Right hindlimb (tissue), 1 donor: ENCODE results near the gene FAM20C.
"Not testable (repeated sequence)": the region's sequence is repeated elsewhere in the genome, so short reads cannot be mapped to it uniquely, and the experiment has no call there.

Source experiments
- DNase-seq: peaks from one replicate; pipeline ENCODE4 v3.0.0-alpha.2; 2018

The FAM20C gene

GRCh38 chr7:261341-262250 lies 69.2 kb downstream of the FAM20C start:
- no peak for DNase-seq

GRCh38 chr7:262251-262572 lies 69.8 kb downstream of the FAM20C start:
- DNase-seq = no peak

- not testable (repeated sequence) for DNase-seq
These were observed 70.4 kb downstream of the FAM20C start for GRCh38 chr7:262631-263311.

GRCh38 chr7:263483-264351 lies 71.3 kb downstream of the FAM20C start:
- DNase-seq = not testable (repeated sequence)

- DNase-seq = no peak
These were observed 72.3 kb downstream of the FAM20C start for GRCh38 chr7:264541-265191.

- no peak for DNase-seq
These were observed 73.0 kb downstream of the FAM20C start for GRCh38 chr7:265192-265997.

GRCh38 chr7:265998-266850 lies 73.9 kb downstream of the FAM20C start:
- no peak for DNase-seq

GRCh38 chr7:266851-267840 lies 74.8 kb downstream of the FAM20C start:
- DNase-seq = no peak

- no peak for DNase-seq
These were observed 76.6 kb downstream of the FAM20C start for GRCh38 chr7:268991-269390.

- DNase-seq = no peak
These were observed 77.3 kb downstream of the FAM20C start for GRCh38 chr7:269721-270120.

GRCh38 chr7:270351-270983 lies 78.1 kb downstream of the FAM20C start:
- no peak for DNase-seq

- DNase-seq = no peak
These were observed 79.1 kb downstream of the FAM20C start for GRCh38 chr7:271266-272107.

- DNase-seq = no peak
These were observed 79.8 kb downstream of the FAM20C start for GRCh38 chr7:272108-272615.

- no peak for DNase-seq
These were observed 80.3 kb downstream of the FAM20C start for GRCh38 chr7:272631-273030.

- DNase-seq = no peak
These were observed 81.0 kb downstream of the FAM20C start for GRCh38 chr7:273327-273726.

GRCh38 chr7:274266-274665 lies 81.9 kb downstream of the FAM20C start:
- DNase-seq = no peak

- DNase-seq = no peak
These were observed 84.0 kb downstream of the FAM20C start for GRCh38 chr7:276230-276835.
